Kidney glomerular epithelial cell (primary cell): ENCODE data around the gene EP400.

ENCODE experiments used
- DNase-seq: peaks from one replicate; lab custom pipeline; 2025; lab: John Stamatoyannopoulos, UW

Gene EP400

DNA sequence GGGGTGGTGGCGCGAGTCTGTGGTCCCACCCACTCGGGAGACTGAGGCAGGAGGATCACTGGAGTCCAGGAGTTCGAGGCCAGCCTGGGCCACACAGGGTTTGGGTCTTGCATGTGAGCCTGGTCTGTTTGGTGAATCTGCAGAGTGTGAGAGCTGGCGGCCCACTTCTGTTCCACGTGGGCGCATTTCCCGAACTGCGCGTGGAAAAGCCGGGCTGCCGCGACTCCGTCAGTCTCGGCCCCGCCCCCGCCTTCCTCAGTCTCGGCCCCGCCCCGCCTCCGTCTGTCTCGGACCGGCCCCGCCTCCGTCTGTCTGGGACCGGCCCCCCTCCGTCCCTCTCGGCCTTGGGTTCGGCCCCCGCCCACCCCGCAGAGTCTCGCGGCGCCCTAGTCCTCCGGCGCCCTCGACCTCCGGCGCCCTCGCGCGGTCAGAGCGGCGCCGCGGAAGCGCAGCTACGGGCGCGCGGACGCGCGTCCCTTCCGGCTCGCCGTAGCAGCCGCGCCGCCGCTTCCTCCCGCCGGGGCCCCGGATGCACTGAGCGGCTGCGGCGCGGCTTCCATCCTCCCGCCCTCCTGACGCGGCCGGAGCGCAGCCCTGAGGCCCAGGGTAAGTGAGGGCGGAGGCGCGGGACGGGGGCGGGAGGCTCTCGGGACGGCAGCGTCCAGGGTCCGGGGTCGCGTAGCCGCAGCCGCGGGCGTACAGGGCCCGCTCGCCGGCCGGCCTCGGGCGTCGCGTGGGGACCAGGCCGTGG lies at the start of gene EP400:
Gene EP400 (plus strand): TSS at position 512 of the 751 bp plus-strand sequence. CDS start 10,678 bp downstream, outside the sequence.
- DNase-seq = peak; percentile 89

GRCh38 chr12:131900397-131900796 lies 49.3 kb upstream of the EP400 start:
- no peak for DNase-seq

DNA sequence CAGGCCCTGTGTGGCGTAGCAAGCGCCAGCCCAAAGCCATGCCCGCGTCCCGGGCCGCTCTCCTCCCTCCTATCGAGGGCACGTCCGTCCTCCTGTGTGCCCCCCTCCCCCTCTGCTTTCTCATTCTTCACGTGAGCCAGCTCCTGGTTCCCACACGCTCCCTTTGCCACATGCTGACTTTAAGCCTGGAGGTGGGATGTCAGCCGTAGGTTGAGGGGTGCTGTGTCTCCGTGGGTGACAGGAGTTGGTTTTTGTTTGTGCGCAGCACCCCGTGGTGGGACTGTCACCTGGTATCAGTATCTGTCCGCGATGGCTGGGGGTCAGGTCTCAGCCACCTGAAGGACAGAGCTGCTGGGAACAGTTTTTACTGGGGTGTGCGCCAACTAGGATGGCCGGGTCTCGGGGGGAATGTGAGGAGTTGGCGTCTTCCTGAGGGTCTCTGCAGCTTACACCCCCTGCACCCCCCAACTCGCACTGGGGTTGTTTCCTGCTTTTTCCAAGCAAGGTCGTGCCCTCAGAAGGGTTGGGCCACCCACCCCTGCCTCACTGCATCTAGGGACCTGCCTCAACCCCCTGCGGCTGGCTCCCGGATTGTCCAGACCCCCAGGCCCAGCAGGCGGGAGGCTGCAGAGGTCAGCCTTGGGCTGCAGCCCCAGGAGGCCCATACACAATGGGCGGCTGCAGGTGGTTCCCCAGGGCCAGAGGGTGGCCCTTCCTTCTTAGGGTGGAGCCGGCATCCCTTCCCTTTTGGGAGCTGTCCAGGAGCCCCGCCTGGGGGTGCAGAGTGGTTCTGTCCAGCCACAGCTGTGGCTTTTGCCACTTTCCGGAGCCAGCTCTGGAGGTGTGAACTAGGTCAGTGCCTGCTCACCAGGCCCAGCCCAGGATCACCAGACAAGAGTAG lies 48.1 kb upstream of the EP400 start:
- no peak for DNase-seq

GRCh38 chr12:131902332-131903241 lies 47.2 kb upstream of the EP400 start:
- no peak for DNase-seq

GRCh38 chr12:131903270-131904255 lies 46.2 kb upstream of the EP400 start:
- no peak for DNase-seq

GRCh38 chr12:131904346-131904745 lies 45.4 kb upstream of the EP400 start:
- DNase-seq = no peak

GRCh38 chr12:131905081-131905629 lies 44.6 kb upstream of the EP400 start:
- DNase-seq = no peak

DNA sequence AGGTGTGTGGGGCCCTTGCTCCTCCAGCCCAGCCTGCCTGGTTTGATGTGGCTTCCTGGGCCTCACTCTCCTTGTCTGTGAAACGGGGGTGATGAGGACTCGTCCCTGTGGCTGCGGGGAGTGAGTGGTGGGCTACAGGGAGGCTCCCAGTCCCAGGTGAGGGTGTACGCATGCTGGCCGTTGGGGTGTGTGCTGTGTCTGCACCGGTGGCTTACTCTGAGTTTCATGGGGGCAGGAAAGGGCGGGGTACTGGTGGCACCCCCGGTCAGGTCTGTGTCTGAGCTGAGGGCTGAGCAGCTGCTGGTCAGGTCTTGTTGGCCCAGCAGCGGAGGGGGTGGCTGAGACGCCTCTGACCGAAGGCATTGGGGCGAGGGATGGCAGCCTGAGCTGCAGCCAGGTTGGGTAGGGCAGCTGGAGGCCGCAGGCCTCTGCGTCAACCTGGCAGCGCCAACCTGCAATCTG lies 44.1 kb upstream of the EP400 start:
- no peak for DNase-seq

- no peak for DNase-seq
These were observed 42.2 kb upstream of the EP400 start for GRCh38 chr12:131907379-131908091.

- no peak for DNase-seq
These were observed 41.4 kb upstream of the EP400 start for GRCh38 chr12:131908092-131909080.

DNA sequence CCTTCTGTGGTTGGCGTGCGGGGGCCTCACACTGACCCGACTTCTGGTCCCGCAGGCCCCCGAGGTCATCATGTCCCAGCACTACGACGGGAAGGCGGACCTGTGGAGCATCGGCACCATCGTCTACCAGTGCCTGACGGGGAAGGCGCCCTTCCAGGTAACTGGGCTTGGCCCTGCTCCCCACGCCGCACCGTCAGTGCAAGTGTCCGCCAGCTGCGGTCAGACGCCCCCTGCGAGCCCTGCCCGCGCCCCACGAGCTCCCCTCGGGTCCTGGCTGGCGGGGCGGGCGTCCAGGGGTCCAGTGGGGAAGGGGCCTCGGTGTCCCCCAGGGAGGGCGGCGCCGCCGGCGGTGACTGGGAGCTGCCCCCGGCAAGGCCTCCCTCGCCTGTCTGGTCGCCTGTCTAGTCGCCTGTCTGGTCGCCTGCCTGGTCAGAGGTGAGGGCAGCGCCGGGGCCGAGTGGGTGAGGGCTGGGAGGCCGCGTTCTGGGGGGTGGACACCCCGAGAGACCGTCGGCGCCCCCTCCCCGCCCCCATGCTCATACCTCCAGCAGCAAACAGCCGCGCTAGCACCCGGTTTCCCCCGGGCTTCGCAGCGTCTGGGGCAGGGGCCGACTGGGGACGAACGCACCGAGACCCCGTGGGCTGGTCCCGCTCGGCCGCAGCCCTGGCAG lies 40.5 kb upstream of the EP400 start:
- no peak for DNase-seq

DNA sequence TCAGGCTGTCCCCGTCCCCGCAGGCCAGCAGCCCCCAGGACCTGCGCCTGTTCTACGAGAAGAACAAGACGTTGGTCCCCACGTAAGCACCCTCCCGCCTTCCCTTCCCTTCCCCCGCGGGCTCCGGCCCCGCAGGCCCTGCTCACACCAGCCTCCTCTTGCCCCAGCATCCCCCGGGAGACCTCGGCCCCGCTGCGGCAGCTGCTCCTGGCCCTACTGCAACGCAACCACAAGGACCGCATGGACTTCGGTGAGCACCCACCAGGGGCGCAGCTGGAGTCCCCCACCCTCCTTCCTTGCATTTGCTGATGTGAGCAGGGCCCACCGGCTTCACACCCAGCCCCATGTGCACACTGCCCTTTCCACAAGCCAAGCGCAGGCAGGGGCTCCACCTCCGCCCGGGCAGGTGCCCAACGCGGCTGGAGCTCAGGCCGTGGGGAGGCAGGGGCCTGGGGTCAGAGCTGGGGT lies 40.0 kb upstream of the EP400 start:
- DNase-seq = no peak

- no peak for DNase-seq
These were observed 39.3 kb upstream of the EP400 start for GRCh38 chr12:131910302-131911027.

DNA sequence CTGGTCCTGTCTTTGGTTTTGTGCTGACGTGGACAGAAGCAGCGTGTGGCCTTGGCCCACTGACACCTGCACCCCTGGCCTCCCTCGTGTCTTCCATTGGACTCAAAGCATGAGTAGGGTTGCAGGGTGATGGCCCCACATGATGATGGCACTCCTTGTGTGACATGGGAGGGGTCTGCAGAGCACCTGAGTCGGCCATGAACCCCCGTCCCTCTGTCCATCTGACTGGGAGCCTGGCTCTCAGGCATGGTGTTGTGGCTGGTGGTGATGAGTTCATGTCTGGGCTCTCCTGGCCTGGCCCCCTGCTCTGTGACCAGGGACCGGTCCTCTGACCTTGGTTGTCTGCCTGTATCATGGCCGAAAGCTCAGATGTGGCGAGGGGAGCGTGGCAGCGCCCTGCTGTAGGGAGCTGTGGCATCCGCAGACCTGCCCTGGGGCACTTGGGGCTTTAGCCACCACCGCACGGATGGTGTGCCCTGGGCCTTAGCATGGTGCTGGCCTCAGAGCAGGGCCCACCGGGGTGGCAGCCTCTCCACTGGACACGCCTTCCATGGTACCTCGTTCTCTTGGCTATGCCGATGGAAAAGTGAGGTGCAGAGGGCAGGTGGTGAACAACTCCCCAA lies 38.6 kb upstream of the EP400 start:
- no peak for DNase-seq

GRCh38 chr12:131911851-131912477 lies 37.8 kb upstream of the EP400 start:
- no peak for DNase-seq
